ENCODE measurements around the gene ARL8B. TPM values are rescaled to one million over a fixed set of nuclear protein-coding genes. Genes with fewer than 3 reads are reported as not detected.
"Not testable (repeated sequence)": the region's sequence is repeated elsewhere in the genome, so short reads cannot be mapped to it uniquely, and the experiment has no call there.

Gene ARL8B
- 63.3 and 78.3 TPM in 2 replicates for total RNA-seq (2012; rRNA removed)

- Histone ChIP-seq H3K9me3 (replicated peaks; ENCODE audit: low read length) (no peaks in the 10 kb centered on the region), H3K4me3 (ENCODE audit: low read length) (peak within 1 kb of the TSS; percentile 95), H3K27me3 (ENCODE audit: control insufficient read depth, insufficient read depth, low read length) (no peaks in the 10 kb centered on the region), H3K9ac (ENCODE audit: low read depth, low read length) (peak within 1 kb of the TSS; percentile 99), H3K4me2 (ENCODE audit: low read length) (peak within 1 kb of the TSS; percentile 87), H3K4me1 (ENCODE audit: control insufficient read depth, insufficient read depth, low read length) (peaks cover 15% of the 10 kb centered on the region), H3K36me3 (ENCODE audit: insufficient read depth, low read length) (no peaks in the 10 kb centered on the region)
Measured at GRCh38 chr3:5122030-5122740, at the start of gene ARL8B. TSS of gene ARL8B (plus strand) at chr3:5122292. CDS start at chr3:5122466, 174 bp downstream.

- H3K4me2 ChIP-seq (ENCODE audit: low read length) = no peak overlapping the region
- peaks cover 9% of the 10 kb centered on the region for H3K27me3 ChIP-seq (ENCODE audit: control insufficient read depth, insufficient read depth, low read length)
- no peaks in the 10 kb centered on the region for H3K9me3 ChIP-seq (replicated peaks; ENCODE audit: low read length)
- no peaks in the 10 kb centered on the region for H3K36me3 ChIP-seq (ENCODE audit: insufficient read depth, low read length)
- H3K4me1 ChIP-seq (ENCODE audit: control insufficient read depth, insufficient read depth, low read length) = peaks cover 4% of the 10 kb centered on the region
- no peak overlapping the region for H3K4me3 ChIP-seq (ENCODE audit: low read length)
- H3K9ac ChIP-seq (ENCODE audit: low read depth, low read length) = no peak overlapping the region
Measured at GRCh38 chr3:5073374-5074085, 48.6 kb upstream of the ARL8B start.

GRCh38 chr3:5078151-5078550 is 43.9 kb upstream of the ARL8B start:
- Histone ChIP-seq H3K4me3 (ENCODE audit: low read length) (no peak overlapping the region), H3K27me3 (ENCODE audit: control insufficient read depth, insufficient read depth, low read length) (peaks cover 13% of the 10 kb centered on the region), H3K36me3 (ENCODE audit: insufficient read depth, low read length) (no peaks in the 10 kb centered on the region), H3K4me2 (ENCODE audit: low read length) (no peak overlapping the region), H3K9ac (ENCODE audit: low read depth, low read length) (no peak overlapping the region), H3K4me1 (ENCODE audit: control insufficient read depth, insufficient read depth, low read length) (no peaks in the 10 kb centered on the region), H3K9me3 (replicated peaks; ENCODE audit: low read length) (no peaks in the 10 kb centered on the region)

GRCh38 chr3:5079761-5080160 is 42.3 kb upstream of the ARL8B start:
- Histone ChIP-seq H3K36me3 (ENCODE audit: insufficient read depth, low read length) (no peaks in the 10 kb centered on the region), H3K4me1 (ENCODE audit: control insufficient read depth, insufficient read depth, low read length) (no peaks in the 10 kb centered on the region), H3K9me3 (replicated peaks; ENCODE audit: low read length) (no peaks in the 10 kb centered on the region), H3K4me2 (ENCODE audit: low read length) (no peak overlapping the region), H3K4me3 (ENCODE audit: low read length) (no peak overlapping the region), H3K9ac (ENCODE audit: low read depth, low read length) (no peak overlapping the region), H3K27me3 (ENCODE audit: control insufficient read depth, insufficient read depth, low read length) (peaks cover 9% of the 10 kb centered on the region)

- Histone ChIP-seq H3K4me1 (ENCODE audit: control insufficient read depth, insufficient read depth, low read length) (no peaks in the 10 kb centered on the region), H3K9ac (ENCODE audit: low read depth, low read length) (no peak overlapping the region), H3K36me3 (ENCODE audit: insufficient read depth, low read length) (no peaks in the 10 kb centered on the region), H3K27me3 (ENCODE audit: control insufficient read depth, insufficient read depth, low read length) (peaks cover 9% of the 10 kb centered on the region), H3K4me3 (ENCODE audit: low read length) (no peak overlapping the region), H3K9me3 (replicated peaks; ENCODE audit: low read length) (no peaks in the 10 kb centered on the region), H3K4me2 (ENCODE audit: low read length) (no peak overlapping the region)
Measured at GRCh38 chr3:5080779-5081550, 41.1 kb upstream of the ARL8B start.

- not testable (repeated sequence) for H3K36me3 ChIP-seq (ENCODE audit: insufficient read depth, low read length); H3K4me3 ChIP-seq (ENCODE audit: low read length); H3K9ac ChIP-seq (ENCODE audit: low read depth, low read length); H3K27me3 ChIP-seq (ENCODE audit: control insufficient read depth, insufficient read depth, low read length); H3K4me1 ChIP-seq (ENCODE audit: control insufficient read depth, insufficient read depth, low read length); H3K4me2 ChIP-seq (ENCODE audit: low read length); H3K9me3 ChIP-seq (replicated peaks; ENCODE audit: low read length)
Measured at GRCh38 chr3:5081973-5082788, 39.9 kb upstream of the ARL8B start.

- Histone ChIP-seq H3K9ac (ENCODE audit: low read depth, low read length) (no peak overlapping the region), H3K4me2 (ENCODE audit: low read length) (no peak overlapping the region), H3K9me3 (replicated peaks; ENCODE audit: low read length) (no peaks in the 10 kb centered on the region), H3K4me3 (ENCODE audit: low read length) (no peak overlapping the region), H3K27me3 (ENCODE audit: control insufficient read depth, insufficient read depth, low read length) (peaks cover 9% of the 10 kb centered on the region), H3K36me3 (ENCODE audit: insufficient read depth, low read length) (no peaks in the 10 kb centered on the region), H3K4me1 (ENCODE audit: control insufficient read depth, insufficient read depth, low read length) (no peaks in the 10 kb centered on the region)
Measured at GRCh38 chr3:5082789-5083115, 39.3 kb upstream of the ARL8B start.

GRCh38 chr3:5084224-5084623 is 37.9 kb upstream of the ARL8B start:
- Histone ChIP-seq H3K4me3 (ENCODE audit: low read length) (no peak overlapping the region), H3K9me3 (replicated peaks; ENCODE audit: low read length) (no peaks in the 10 kb centered on the region), H3K4me1 (ENCODE audit: control insufficient read depth, insufficient read depth, low read length) (no peaks in the 10 kb centered on the region), H3K27me3 (ENCODE audit: control insufficient read depth, insufficient read depth, low read length) (peaks cover 10% of the 10 kb centered on the region), H3K36me3 (ENCODE audit: insufficient read depth, low read length) (no peaks in the 10 kb centered on the region), H3K4me2 (ENCODE audit: low read length) (no peak overlapping the region), H3K9ac (ENCODE audit: low read depth, low read length) (no peak overlapping the region)

- Histone ChIP-seq H3K4me2 (ENCODE audit: low read length) (no peak overlapping the region), H3K36me3 (ENCODE audit: insufficient read depth, low read length) (no peaks in the 10 kb centered on the region), H3K9me3 (replicated peaks; ENCODE audit: low read length) (no peaks in the 10 kb centered on the region), H3K9ac (ENCODE audit: low read depth, low read length) (no peak overlapping the region), H3K4me3 (ENCODE audit: low read length) (no peak overlapping the region), H3K27me3 (ENCODE audit: control insufficient read depth, insufficient read depth, low read length) (peaks cover 13% of the 10 kb centered on the region), H3K4me1 (ENCODE audit: control insufficient read depth, insufficient read depth, low read length) (no peaks in the 10 kb centered on the region)
Measured at GRCh38 chr3:5086708-5087107, 35.4 kb upstream of the ARL8B start.

GRCh38 chr3:5087209-5087608 is 34.9 kb upstream of the ARL8B start:
- no peaks in the 10 kb centered on the region for H3K9me3 ChIP-seq (replicated peaks; ENCODE audit: low read length)
- no peak overlapping the region for H3K9ac ChIP-seq (ENCODE audit: low read depth, low read length)
- no peak overlapping the region for H3K4me2 ChIP-seq (ENCODE audit: low read length)
- peaks cover 13% of the 10 kb centered on the region for H3K27me3 ChIP-seq (ENCODE audit: control insufficient read depth, insufficient read depth, low read length)
- H3K4me1 ChIP-seq (ENCODE audit: control insufficient read depth, insufficient read depth, low read length) = no peaks in the 10 kb centered on the region
- H3K4me3 ChIP-seq (ENCODE audit: low read length) = no peak overlapping the region
- no peaks in the 10 kb centered on the region for H3K36me3 ChIP-seq (ENCODE audit: insufficient read depth, low read length)

- H3K4me3 ChIP-seq (ENCODE audit: low read length) = no peak overlapping the region
- no peak overlapping the region for H3K9ac ChIP-seq (ENCODE audit: low read depth, low read length)
- no peaks in the 10 kb centered on the region for H3K36me3 ChIP-seq (ENCODE audit: insufficient read depth, low read length)
- no peak overlapping the region for H3K4me2 ChIP-seq (ENCODE audit: low read length)
- no peaks in the 10 kb centered on the region for H3K4me1 ChIP-seq (ENCODE audit: control insufficient read depth, insufficient read depth, low read length)
- H3K27me3 ChIP-seq (ENCODE audit: control insufficient read depth, insufficient read depth, low read length) = peaks cover 9% of the 10 kb centered on the region
- H3K9me3 ChIP-seq (replicated peaks; ENCODE audit: low read length) = no peaks in the 10 kb centered on the region
Measured at GRCh38 chr3:5090197-5090596, 31.9 kb upstream of the ARL8B start.

All from skeletal muscle satellite cell (primary cell).